ENCODE measurements around the gene EVX2.

The EVX2 gene

DNA sequence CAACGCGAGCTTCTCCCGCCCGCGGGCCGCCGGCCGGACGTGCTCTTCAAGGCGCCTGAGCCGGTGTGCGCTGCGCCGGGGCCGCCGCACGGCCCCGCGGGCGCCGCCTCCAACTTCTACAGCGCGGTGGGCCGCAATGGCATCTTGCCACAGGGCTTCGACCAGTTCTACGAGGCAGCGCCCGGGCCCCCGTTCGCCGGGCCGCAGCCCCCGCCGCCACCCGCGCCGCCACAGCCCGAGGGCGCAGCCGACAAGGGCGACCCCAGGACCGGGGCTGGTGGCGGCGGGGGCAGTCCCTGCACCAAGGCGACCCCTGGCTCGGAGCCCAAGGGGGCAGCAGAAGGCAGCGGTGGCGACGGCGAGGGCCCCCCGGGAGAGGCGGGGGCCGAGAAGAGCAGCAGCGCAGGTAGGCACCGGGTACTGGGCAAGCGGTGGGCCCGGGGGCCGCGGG, 24.0 kb upstream of the EVX2 start:
- no peak for DNase-seq (ENCODE audit: low read depth, low spot score)

GRCh38 chr2:176106581-176107539, 23.1 kb upstream of the EVX2 start, which contains the start of gene HOXD11:
TSS of gene HOXD11 (plus strand) at chr2:176107280. CDS start at chr2:176107356, 76 bp downstream.
- no peak for DNase-seq (ENCODE audit: low read depth, low spot score)

- DNase-seq (ENCODE audit: low read depth, low spot score), result no peak
Observed at GRCh38 chr2:176105730-176106580, 22.2 kb upstream of the EVX2 start.

GRCh38 chr2:176105078-176105729, 21.4 kb upstream of the EVX2 start:
- no peak for DNase-seq (ENCODE audit: low read depth, low spot score)

DNA sequence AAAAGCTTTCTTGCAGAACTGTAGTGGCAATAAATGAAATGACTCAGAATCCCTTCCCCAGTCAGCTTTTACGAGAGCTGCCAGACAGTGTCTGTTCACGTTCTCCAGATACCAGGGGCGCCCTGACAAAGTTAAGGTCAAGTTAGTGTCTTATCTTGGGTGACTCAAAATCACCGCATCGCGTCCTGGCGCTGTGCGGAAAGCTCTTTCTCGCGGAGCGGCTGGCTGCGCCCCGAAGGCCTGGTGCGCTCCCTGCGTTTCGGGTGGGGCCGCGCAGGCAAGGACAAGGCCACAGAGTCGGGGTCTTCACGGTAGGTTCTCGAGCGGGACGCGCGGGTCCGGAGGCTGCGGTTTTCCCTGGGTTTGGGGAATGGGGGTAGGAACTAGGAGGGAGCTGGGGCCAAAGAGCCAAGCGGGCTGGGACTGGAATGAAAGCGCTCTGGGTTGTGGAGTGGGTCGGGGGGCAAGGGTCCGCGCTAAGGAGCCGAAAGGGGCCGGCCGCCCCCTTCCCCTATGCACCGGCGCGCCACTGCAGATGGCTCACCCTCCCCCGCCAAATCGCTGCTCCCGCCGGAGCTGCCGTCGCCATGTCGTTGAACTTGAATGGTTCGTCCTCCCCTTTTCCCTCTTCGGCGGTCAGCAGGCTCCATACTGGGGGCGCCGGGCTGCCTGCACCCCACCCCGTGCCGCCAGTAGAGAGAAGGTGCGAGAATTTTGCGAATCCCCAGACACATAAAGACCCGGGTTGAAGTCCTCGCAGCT, 20.7 kb upstream of the EVX2 start:
- DNase-seq (ENCODE audit: low read depth, low spot score), result no peak

DNA sequence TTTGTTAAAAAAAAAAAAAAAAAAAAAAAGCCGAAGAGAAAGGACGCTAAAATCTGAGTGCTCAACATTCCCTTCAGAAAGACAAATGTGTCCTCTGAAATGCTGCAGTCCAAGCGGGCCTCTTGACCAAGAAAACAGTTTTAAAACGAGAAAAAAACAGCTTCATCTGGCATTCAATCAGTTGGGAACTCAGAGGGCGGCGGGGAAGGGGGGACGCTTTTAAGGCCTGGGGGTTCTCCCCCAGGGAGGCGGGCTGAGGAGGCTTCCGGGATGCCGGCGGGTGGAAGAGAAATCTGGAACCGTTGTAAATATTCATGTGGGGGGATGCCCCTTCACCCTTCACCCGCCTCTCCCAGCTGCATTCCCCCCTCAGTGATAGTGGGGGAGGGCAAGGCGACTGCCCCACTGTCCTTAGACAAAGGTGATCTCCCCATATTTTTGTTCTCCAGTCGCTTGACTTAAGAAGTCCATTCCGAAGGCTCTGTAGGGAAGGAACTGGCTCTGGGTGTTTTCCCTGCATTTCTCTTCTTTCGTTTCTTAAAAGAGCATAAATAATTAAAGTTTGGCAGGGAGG, 20.1 kb upstream of the EVX2 start:
- DNase-seq (ENCODE audit: low read depth, low spot score), result no peak

- no peak for DNase-seq (ENCODE audit: low read depth, low spot score)
Observed at GRCh38 chr2:176103194-176103593, 19.4 kb upstream of the EVX2 start.

DNA sequence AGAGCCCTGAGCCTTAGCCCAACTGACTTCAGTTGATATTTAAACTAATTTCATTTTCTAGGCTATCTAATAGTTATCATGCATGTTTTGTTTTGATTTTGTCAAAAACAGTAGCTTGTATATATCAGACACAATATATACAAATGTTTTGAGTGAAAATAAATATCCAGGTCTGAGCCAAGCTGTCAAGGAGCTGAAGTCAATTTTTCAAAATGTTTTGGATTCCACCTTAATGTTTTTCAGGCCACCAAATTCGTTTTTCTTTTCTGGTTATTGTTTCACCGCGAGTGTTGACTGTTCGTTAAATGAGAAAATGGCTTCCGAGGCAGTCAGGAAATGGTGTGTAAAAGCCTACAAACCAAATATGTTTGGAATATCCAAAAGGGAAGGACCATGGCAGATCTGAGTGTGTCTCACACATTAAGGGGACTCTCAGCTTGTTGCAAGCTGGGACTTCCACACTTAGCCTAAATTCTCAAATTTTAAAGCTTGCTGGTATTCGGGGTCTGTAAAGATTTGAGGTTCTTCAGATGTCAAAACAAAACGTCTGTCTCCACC, 18.6 kb upstream of the EVX2 start:
- no peak for DNase-seq (ENCODE audit: low read depth, low spot score)

DNA sequence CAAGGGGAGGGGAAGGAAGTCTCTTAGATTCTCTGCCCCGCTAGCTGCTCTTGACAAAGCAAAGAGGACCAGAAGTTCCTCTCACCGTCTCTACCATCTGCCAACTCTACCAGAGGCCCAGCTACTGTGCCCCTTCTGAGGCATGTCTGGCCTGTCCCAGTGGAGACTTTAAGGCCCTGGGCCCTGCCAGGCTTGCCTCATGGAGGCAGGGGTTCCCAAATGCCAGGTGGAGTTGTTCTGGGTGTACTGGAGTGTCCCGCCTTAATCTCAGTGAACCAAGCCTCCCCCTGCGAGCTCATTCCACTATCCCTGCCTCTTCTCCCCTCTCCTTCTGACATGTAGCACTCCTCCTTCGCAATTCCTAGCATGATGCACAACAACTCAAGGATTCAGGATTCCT, 18.1 kb upstream of the EVX2 start:
- no peak for DNase-seq (ENCODE audit: low read depth, low spot score)

DNA sequence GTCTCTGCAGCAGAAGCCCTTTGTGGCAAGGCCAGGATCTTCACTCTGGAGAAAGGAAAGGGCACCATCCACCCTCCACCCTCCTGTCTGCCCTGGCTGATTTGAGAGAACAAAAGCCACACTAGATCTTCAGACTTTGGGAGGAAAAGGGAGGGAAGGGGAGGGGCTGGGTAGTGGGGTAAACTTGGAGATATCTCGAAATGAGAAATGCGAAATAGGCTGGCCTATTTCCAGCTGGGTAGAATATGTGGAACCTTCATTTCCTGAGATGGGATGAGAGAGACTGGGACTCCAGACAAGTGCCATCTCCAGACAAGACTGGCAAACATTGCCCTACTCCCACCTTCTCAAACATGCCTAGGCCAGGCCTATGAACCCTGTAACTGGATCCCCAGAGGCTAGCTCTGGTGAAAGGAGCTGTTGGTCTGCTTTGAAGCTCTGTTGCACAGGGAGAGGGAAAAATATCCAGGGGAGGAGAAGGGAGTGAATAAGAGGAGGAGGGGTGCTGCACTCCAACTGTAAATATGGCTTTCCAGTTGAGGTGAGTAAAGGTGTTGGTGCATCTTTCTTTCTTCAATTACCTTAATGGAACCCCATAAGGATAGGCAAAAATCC, 17.6 kb upstream of the EVX2 start:
- no peak for DNase-seq (ENCODE audit: low read depth, low spot score)

GRCh38 chr2:176100547-176101140, 16.9 kb upstream of the EVX2 start:
- no peak for DNase-seq (ENCODE audit: low read depth, low spot score)

GRCh38 chr2:176099728-176100546, 16.2 kb upstream of the EVX2 start, which contains the start of gene HOXD12:
TSS of gene HOXD12 (plus strand) at chr2:176099795. CDS start at chr2:176099802, 7 bp downstream.
- DNase-seq (ENCODE audit: low read depth, low spot score), result no peak

DNA sequence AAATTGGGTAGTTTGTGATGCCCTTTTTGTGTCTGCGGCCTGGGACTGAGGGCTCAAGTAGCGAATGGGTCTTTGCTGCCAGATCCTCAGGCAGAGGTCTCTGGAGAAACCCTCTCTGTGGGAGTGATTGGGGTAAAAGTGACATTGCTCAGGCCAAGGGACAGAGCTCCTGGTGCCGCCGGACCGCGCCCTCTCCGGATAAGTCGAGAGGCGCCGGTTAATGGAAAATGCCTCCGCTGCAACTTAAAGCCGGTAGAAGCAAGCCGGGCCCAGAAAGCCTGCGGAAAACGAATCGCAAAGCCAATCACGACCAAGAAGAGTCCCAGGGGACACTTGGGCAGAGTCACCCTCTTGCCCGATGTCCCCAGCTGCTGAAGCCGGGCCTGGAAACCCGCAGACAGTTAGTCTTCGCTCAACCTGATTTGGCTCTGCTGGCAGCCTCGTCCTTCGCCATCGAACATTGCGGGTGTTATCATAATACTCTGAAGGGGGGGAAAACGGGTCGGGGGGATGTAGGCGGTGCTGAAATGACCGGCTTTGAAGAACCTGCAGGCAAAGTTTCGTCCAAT, 15.5 kb upstream of the EVX2 start:
- DNase-seq (ENCODE audit: low read depth, low spot score), result no peak

GRCh38 chr2:176098366-176099158, 14.8 kb upstream of the EVX2 start:
- no peak for DNase-seq (ENCODE audit: low read depth, low spot score)

DNA sequence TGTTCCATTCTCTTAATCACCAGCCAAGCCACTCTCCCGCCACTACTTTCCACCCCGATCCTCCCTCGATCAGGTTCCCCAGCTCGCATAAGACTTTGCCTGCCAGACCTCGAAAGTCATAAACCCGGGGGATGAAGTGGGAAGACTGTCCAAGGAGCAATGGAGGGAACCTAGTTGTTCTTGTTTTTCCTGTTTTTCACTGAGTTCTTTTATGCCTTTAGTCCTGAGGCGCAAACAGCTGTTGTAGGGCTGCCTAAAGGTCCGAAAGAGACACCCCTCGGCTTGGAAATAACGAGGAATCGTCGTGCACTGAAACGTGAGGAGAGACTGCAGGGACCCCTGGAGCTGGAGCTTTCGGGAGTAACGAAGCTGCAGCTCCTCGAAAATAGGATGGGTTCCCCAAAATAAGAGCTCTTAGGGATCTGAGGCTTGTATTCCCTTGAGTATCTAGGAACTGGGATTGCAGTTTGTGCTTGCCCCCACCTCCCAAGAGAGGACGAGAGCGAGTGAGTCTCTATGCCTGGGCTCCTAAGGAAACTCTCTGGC, 14.1 kb upstream of the EVX2 start:
- no peak for DNase-seq (ENCODE audit: low read depth, low spot score)

DNA sequence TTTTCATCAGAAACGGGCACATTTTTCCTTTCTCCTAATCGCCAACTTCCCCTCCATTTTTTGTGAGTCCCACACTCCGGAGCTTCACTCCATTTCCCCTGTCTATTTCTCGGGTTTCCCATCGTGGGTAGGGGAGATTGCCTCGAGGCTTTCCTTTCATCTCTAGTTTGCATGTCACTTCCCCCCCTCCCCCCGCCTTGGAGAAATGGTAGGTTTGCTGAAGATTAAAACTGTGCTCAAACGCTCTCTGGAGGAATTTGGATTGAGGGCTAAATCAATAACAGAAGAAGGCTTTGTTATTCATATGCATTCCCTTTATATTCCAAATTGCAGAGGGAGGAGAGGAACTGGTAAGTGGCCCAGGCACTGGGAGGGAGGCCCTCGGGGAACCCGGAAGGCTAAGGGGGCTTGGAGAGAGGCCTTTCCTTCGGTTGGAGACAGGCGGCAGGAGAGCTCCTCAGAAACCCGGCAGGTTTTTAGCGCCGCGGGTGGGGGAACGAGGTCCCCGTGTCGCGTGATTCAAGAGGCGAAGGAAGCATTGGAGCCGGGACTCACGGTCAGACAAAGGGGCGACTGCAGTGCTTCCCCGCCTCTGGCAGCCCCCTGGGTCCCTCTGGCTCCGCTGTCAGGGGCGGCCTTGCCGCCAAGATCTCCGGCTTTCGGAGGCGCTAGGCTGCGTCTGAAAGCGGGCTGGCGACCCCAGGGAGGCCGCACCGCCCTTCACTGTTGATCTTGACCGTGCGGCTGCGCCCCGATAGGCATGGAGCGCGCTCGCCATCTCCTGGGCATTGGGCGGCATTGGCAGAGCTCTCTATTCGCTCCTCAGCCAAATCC, 13.4 kb upstream of the EVX2 start:
- peak; percentile 84 for DNase-seq (ENCODE audit: low read depth, low spot score)

Measured in iPS DF 19.7 (cell line).